Left ventricle myocardium inferior (tissue), 1 donor: ENCODE data around the gene PFDN5. TPM values are rescaled to one million over a fixed set of nuclear protein-coding genes. Genes with fewer than 3 reads are reported as not detected.
A peak's percentile ranks its signal among the peaks of the same experiment; 100 is the strongest.
"Not testable (repeated sequence)": the region's sequence is repeated elsewhere in the genome, so short reads cannot be mapped to it uniquely, and the experiment has no call there.

ENCODE experiments used
- DNase-seq: peaks from one replicate; pipeline ENCODE4 v3.0.0-alpha.2; 2020
- H3K27ac ChIP-seq: fragments of 200-600 bp; replicated peaks from 2 replicates; pipeline ENCODE4 v1.8.0; 2021
- H3K27me3 ChIP-seq: fragments of 200-600 bp; 2 replicates; pipeline ENCODE4 v1.8.0; 2021; ENCODE audit warnings: low read depth
- H3K36me3 ChIP-seq: fragments of 200-600 bp; 2 replicates; pipeline ENCODE4 v1.8.0; 2021
- H3K4me1 ChIP-seq: fragments of 200-600 bp; 2 replicates; pipeline ENCODE4 v1.8.0; 2021
- H3K4me3 ChIP-seq: fragments of 200-600 bp; 2 replicates; pipeline ENCODE4 v1.8.0; 2021; ENCODE audit warnings: mild to moderate bottlenecking, moderate library complexity
- H3K9me3 ChIP-seq: fragments of 200-600 bp; replicated peaks from 2 replicates; pipeline ENCODE4 v1.8.0; 2021
- CTCF ChIP-seq: fragments of 200-600 bp; IDR thresholded peaks from 2 replicates; pipeline ENCODE4 v1.8.0; 2021; ENCODE audit warnings: antibody characterized with exemption, mild to moderate bottlenecking, borderline replicate concordance
- intact Hi-C: fragments of 100-400 bp; cut with micrococcal nuclease; formaldehyde crosslinking; loops from one replicate; pipeline ENCODE4 v1.11.0; 2022
- total RNA-seq: library from RNA; stranded (reverse); fragmentation: NEBNext Ultra II Directional; extraction: Animal tissue kit (Norgen Biotek cat#: 25700); gene quantifications from one replicate; pipeline ENCODE4 v1.2.1, GENCODE V29; 2021
- donor health status: DM: no; HTN: yes; CAD: no; lungs with severe emphysema.

Gene PFDN5
- total RNA-seq, 1 donor from 2014 or later = 399 TPM

GRCh38 chr12:53288322-53288721 is 7.0 kb upstream of the PFDN5 start:
- no peak overlapping the region for H3K4me3 ChIP-seq
- no peak for TF ChIP-seq CTCF
- peaks cover 4% of the 10 kb centered on the region for H3K4me1 ChIP-seq
- no peak for DNase-seq
- H3K36me3 ChIP-seq = no peaks in the 10 kb centered on the region
- H3K9me3 ChIP-seq = no peaks in the 10 kb centered on the region
- intact Hi-C loops = loop anchor here (5.0 kb wide), 1 partner anchor 76 kb away; no protein-coding TSS in a partner anchor
- no peak overlapping the region for H3K27ac ChIP-seq
- H3K27me3 ChIP-seq = no peaks in the 10 kb centered on the region

GRCh38 chr12:53289891-53290290 is 5.5 kb upstream of the PFDN5 start:
- intact Hi-C loops = loop anchor here (5.0 kb wide), 1 partner anchor 78 kb away; no protein-coding TSS in a partner anchor

GRCh38 chr12:53290661-53291060 is 4.7 kb upstream of the PFDN5 start:
- H3K27me3 ChIP-seq = no peaks in the 10 kb centered on the region
- no peak overlapping the region for H3K4me3 ChIP-seq
- H3K9me3 ChIP-seq = no peaks in the 10 kb centered on the region
- no peak for TF ChIP-seq CTCF
- H3K27ac ChIP-seq = no peak overlapping the region
- H3K36me3 ChIP-seq = no peaks in the 10 kb centered on the region
- H3K4me1 ChIP-seq = peaks cover 13% of the 10 kb centered on the region
- intact Hi-C loops = no loop called here
- no peak for DNase-seq

More at GRCh38 chr12:53289891-53290290, 5.5 kb upstream of the PFDN5 start:
- TF ChIP-seq CTCF = no peak
- H3K27ac ChIP-seq = no peak overlapping the region
- no peaks in the 10 kb centered on the region for H3K9me3 ChIP-seq
- H3K4me1 ChIP-seq = peaks cover 8% of the 10 kb centered on the region
- H3K36me3 ChIP-seq = no peaks in the 10 kb centered on the region
- DNase-seq = no peak
- no peaks in the 10 kb centered on the region for H3K27me3 ChIP-seq
- H3K4me3 ChIP-seq = no peak overlapping the region

- intact Hi-C loops = no loop called here
- H3K4me3 ChIP-seq = no peak overlapping the region
- peaks cover under 1% of the 10 kb centered on the region for H3K36me3 ChIP-seq
- no peak overlapping the region for H3K27ac ChIP-seq
- H3K9me3 ChIP-seq = no peaks in the 10 kb centered on the region
- no peak for DNase-seq
- H3K4me1 ChIP-seq = peaks cover 27% of the 10 kb centered on the region
- TF ChIP-seq CTCF = no peak
- H3K27me3 ChIP-seq = no peaks in the 10 kb centered on the region
Observed at GRCh38 chr12:53292426-53292825, 2.9 kb upstream of the PFDN5 start.

GRCh38 chr12:53295891-53296219 is 513 bp downstream of the PFDN5 start:
- intact Hi-C loops = no loop called here

GRCh38 chr12:53297106-53297505 is 1.8 kb downstream of the PFDN5 start:
- H3K27ac ChIP-seq, DNase-seq, H3K9me3 ChIP-seq, intact Hi-C loops, H3K4me3 ChIP-seq, H3K27me3 ChIP-seq: not testable (repeated sequence)
- H3K36me3 ChIP-seq = peaks cover 25% of the 10 kb centered on the region
- peaks cover 70% of the 10 kb centered on the region for H3K4me1 ChIP-seq

More at GRCh38 chr12:53295891-53296219, 513 bp downstream of the PFDN5 start:
- Histone ChIP-seq H3K27me3 (no peaks in the 10 kb centered on the region), H3K36me3 (peaks cover 14% of the 10 kb centered on the region), H3K27ac (peak overlapping the region; percentile 92), H3K4me3 (peak overlapping the region; percentile 83), H3K4me1 (peaks cover 59% of the 10 kb centered on the region), H3K9me3 (no peaks in the 10 kb centered on the region)
- no peak for TF ChIP-seq CTCF
- no peak for DNase-seq
